Activated CD4-positive, alpha-beta T cell treated with anti-CD3 and anti-CD28 coated beads, Interleukin-2, amount 10 ng/mL, durations not matched to agents 7 days and 5 days (primary cell): ENCODE data around the gene MSRB1. TPM values are rescaled to one million over a fixed set of nuclear protein-coding genes. Genes with fewer than 3 reads are reported as not detected.
A peak's percentile ranks its signal among the peaks of the same experiment; 100 is the strongest.
"Not testable (repeated sequence)": the region's sequence is repeated elsewhere in the genome, so short reads cannot be mapped to it uniquely, and the experiment has no call there.

Source experiments
- CTCF ChIA-PET: fragments of 350-600 bp; sonication (Branson Sonifier 250); formaldehyde crosslinking; loops from one replicate; lab custom pipeline; 2021; ENCODE audit warnings: antibody characterized with exemption; lab: Charles Lee
- POLR2A ChIA-PET: fragments of 350-600 bp; sonication (Branson Sonifier 250); formaldehyde crosslinking; loops from one replicate; lab custom pipeline; 2021; ENCODE audit warnings: antibody characterized with exemption; lab: Charles Lee
- DNase-seq: peaks from one replicate; pipeline ENCODE4 v3.0.0-alpha.2; 2020
- H3K27ac Mint-ChIP-seq: one replicate; pipeline ENCODE4 v1.8.0; 2021; ENCODE audit warnings: mild to moderate bottlenecking, moderate library complexity, mixed read lengths
- H3K27me3 Mint-ChIP-seq: one replicate; pipeline ENCODE4 v1.8.0; 2021; ENCODE audit warnings: mixed read lengths
- H3K36me3 Mint-ChIP-seq: one replicate; pipeline ENCODE4 v1.8.0; 2021; ENCODE audit warnings: low read depth, mixed read lengths
- H3K4me1 Mint-ChIP-seq: one replicate; pipeline ENCODE4 v1.8.0; 2021; ENCODE audit warnings: mixed read lengths
- H3K4me3 Mint-ChIP-seq: one replicate; pipeline ENCODE4 v1.8.0; 2021; ENCODE audit warnings: mild to moderate bottlenecking, moderate library complexity, mixed read lengths
- H3K9me3 Mint-ChIP-seq: one replicate; pipeline ENCODE4 v1.8.0; 2021; ENCODE audit warnings: mixed read lengths
- total RNA-seq, 2 experiments: library from RNA; stranded (reverse); gene quantifications; one replicate each; pipeline ENCODE4 v1.2.3, GENCODE V29; 2021

The MSRB1 gene
- total RNA-seq, 2 experiments from 2014 or later: 12.8 to 13.6 TPM

DNA sequence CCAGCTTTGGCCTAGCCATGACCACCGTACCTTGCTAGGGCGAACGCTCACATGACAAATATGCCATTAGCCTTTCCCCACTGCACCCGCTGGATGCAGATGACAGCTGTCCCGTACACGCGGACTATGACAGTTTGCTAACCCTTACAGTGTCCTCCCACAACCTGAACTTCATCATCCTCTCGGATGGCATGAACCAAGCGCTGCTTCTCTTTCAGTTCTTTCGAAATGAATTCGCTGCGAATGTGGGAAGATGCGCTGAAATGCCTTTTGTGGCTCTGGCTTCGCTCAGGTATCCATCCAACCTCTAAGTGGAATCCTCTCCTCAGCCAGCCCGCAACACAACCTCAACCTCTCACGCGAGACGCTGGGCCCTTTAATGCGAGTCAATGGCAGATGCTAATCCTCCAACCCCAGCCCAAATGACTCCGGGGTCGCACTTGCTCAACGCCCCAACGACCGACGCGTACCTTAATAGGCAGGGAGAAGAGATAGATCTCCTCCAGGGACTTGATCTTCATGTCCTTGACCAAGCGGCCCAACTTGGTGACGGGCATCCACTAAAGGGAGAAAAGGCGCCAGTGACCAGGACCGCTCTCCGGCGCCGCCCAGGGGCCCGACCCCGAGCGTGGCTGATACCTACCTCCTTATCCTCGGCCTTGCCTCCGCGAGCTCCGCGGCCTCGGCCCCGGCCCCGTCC is 21.0 kb upstream of the MSRB1 start:
- DNase-seq: peak; percentile 44
- Mint-ChIP-seq H3K36me3 (peaks cover 40% of the 10 kb centered on the region), H3K4me3 (peak overlapping the region; percentile 81), H3K9me3 (no peaks in the 10 kb centered on the region), H3K27me3 (no peaks in the 10 kb centered on the region), H3K4me1 (peaks cover 48% of the 10 kb centered on the region), H3K27ac (peak overlapping the region; percentile 96)
- ChIA-PET POLR2A (interaction anchor here (0.9 to 1.3 kb wide), 3 partner anchors 20 to 181 kb away, joined by 3 to 8 read pairs (median 4); partner anchors contain the start of genes GFER, NUBP2 and SPSB3), CTCF (interaction anchor here (0.8 to 1.4 kb wide), 4 partner anchors 12 to 20 kb away, joined by 3 to 7 read pairs (median 4); partner anchors contain the start of gene GFER)

DNA sequence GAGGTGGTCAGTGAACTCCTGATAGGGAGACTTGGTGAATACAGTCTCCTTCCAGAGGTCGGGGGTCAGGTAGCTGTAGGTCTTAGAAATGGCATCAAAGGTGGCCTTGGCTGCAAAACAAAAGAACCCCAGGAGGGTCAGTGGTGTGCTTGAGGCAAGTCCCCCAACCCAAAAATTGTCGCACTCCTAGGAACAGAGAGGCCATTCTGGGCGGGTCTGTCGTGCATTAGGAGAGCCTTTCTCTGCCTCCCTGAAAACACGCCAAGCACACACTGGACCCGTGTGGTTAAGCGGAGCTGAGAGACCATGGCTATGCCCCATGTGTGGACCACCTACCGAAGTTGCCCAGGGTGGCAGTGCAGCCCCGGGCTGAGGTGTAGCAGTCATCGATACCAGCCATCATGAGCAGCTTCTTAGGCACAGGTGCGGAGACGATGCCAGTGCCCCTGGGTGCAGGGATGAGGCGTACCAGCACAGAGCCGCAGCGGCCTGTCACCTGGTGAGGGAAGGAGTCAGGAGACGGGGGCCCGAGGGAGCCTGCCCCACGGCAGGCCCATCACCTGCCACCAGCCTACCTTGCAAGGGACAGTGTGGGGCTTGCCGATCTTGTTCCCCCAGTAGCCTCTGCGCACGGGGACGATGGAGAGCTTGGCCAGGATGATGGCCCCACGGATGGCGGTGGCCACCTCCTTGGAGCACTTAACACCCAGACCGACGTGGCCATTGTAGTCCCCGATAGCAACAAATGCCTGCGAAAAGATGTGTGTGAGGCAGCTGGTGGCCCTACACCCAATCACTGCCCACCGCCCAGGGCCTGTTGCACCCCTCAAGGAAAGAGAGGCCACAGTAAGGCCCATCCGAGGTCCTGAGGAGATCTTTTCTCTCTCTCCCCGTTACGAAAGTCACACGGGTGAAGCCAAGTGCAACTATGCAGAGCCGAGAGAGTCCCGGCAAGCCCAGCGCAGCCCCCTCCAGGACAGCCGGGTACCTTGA is 19.5 kb upstream of the MSRB1 start:
- peak overlapping the region; percentile 96 for H3K27ac Mint-ChIP-seq
- POLR2A ChIA-PET, H3K27me3 Mint-ChIP-seq, DNase-seq, H3K9me3 Mint-ChIP-seq, CTCF ChIA-PET: not testable (repeated sequence)
- peaks cover 40% of the 10 kb centered on the region for H3K36me3 Mint-ChIP-seq
- H3K4me3 Mint-ChIP-seq: peak overlapping the region; percentile 81
- peaks cover 49% of the 10 kb centered on the region for H3K4me1 Mint-ChIP-seq

DNA sequence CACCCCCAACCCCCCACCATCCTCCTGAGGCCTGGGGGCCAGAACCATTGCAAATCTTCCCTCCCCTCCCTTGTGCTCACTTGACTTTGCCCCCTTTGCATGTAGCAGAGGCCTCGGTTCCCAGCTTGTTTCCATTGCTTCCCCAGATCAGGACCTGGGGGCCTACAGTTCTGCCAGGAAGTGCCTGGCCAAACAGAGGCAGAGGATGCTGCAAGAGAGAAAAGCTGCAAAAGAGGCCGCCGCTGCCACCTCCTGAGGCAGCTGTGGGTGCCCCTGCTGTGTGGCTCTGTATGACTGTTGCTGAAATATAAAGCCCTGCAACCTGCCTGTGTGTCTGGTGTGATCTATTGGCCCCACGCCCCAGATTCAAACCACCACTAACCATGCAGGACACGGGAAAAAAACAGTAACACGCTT is 18.7 kb upstream of the MSRB1 start:
- CTCF ChIA-PET: no interaction called here

DNA sequence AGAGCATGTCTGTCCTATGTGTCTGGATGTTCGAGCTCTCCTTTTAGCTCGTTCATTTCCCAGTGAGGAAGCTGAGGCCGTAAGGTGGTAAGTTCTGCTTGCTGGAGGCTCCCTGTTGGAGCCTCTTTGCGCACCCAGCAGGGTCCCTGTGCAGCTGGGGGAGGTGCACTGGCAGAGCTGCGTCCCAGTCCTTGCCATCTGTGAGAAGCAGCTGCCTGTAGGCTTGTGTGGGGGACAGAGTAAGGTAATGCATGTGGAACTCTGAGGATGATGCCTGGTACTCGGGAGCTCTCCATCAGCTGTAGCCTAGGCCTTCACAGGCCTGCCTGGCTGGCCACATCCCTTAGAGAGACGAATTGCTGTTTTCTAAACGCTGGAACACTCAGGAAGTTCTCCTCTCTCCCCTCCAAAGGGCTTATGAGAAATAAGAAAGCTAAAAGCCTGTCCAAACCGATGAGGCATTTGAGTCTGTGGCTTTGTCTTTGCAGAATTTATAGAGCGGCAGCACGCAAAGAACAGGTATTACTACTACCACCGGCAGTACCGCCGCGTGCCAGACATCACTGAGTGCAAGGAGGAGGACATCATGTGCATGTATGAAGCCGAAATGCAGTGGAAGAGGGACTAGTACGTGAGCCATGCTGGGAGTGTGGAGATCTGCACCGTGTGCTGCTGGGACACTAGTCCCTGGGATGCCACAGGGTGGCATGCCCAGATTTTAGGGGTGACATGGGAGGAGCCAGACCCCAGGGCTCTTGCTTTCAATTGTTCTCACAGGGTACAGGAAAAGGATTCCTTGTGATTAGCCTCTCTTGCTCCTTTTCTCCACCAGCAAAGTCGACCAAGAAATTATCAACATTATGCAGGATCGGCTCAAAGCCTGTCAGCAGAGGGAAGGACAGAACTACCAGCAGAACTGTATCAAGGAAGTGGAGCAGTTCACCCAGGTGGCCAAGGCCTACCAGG is 17.9 kb upstream of the MSRB1 start:
- Mint-ChIP-seq H3K9me3 (no peaks in the 10 kb centered on the region), H3K27ac (peak overlapping the region; percentile 93), H3K4me3 (peak overlapping the region; percentile 93), H3K36me3 (peaks cover 40% of the 10 kb centered on the region), H3K27me3 (no peaks in the 10 kb centered on the region), H3K4me1 (peaks cover 49% of the 10 kb centered on the region)
- CTCF ChIA-PET: interaction anchor here (1.1 kb wide), 1 partner anchor 61 kb away, joined by 3 read pairs; no protein-coding TSS in a partner anchor
- DNase-seq: no peak
- POLR2A ChIA-PET: no interaction called here

More for the DNA sequence above, 18.7 kb upstream of the MSRB1 start:
- POLR2A ChIA-PET: no interaction called here
- no peak for DNase-seq
- peak overlapping the region; percentile 81 for H3K4me3 Mint-ChIP-seq
- H3K9me3 Mint-ChIP-seq: no peaks in the 10 kb centered on the region
- H3K36me3 Mint-ChIP-seq: peaks cover 40% of the 10 kb centered on the region
- H3K27ac Mint-ChIP-seq: peak overlapping the region; percentile 66
- H3K4me1 Mint-ChIP-seq: peaks cover 49% of the 10 kb centered on the region
- no peaks in the 10 kb centered on the region for H3K27me3 Mint-ChIP-seq

DNA sequence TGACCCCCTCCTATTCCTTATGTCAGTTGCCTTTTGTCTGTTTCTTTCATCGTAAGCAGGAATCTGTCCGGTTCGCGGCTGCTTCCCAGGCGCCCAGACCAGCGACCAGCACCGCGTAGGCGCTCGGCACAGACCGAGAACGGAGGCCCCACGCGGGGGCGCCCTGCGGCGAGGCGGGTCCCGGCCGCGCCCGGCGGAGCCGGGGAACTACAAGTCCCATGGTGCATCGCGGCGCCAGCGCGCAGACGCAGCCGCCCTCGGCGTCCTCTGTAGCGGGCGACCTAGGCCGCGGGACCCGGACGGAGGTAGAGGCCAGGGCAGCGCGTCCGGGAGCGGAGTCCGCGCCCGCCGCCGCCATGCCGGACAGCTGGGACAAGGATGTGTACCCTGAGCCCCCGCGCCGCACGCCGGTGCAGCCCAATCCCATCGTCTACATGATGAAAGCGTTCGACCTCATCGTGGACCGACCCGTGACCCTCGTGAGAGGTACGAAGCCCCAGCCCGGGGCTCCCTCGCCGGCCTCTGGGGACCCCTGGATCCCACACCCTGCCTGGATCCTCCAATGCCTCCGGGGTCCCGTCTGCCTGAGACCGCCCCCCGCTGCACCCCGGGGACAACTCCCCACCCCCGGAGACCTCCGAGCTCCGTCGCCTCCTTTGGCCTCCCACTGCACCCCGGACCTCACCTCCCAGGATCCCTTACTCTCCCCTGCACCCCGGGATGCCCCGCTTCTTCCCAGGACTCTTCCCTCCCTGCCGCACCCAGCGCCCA is 16.5 kb upstream of the MSRB1 start, which contains the start of gene NDUFB10:
TSS of gene NDUFB10 (plus strand) at position 270 of the 771 bp plus-strand sequence. CDS start at position 357, 87 bp downstream.
- Mint-ChIP-seq H3K4me1 (peaks cover 43% of the 10 kb centered on the region), H3K27ac (peak within 1 kb of the TSS; percentile 93), H3K9me3 (no peaks in the 10 kb centered on the region), H3K4me3 (peak within 1 kb of the TSS; percentile 93), H3K27me3 (no peaks in the 10 kb centered on the region), H3K36me3 (peaks cover 34% of the 10 kb centered on the region)
- POLR2A ChIA-PET: no interaction called here
- peak; percentile 91 for DNase-seq
- CTCF ChIA-PET: interaction anchor here (0.6 to 2.0 kb wide), 5 partner anchors 9 to 132 kb away, joined by 3 to 6 read pairs (median 3); partner anchors contain the start of genes FAHD1 and HAGH

DNA sequence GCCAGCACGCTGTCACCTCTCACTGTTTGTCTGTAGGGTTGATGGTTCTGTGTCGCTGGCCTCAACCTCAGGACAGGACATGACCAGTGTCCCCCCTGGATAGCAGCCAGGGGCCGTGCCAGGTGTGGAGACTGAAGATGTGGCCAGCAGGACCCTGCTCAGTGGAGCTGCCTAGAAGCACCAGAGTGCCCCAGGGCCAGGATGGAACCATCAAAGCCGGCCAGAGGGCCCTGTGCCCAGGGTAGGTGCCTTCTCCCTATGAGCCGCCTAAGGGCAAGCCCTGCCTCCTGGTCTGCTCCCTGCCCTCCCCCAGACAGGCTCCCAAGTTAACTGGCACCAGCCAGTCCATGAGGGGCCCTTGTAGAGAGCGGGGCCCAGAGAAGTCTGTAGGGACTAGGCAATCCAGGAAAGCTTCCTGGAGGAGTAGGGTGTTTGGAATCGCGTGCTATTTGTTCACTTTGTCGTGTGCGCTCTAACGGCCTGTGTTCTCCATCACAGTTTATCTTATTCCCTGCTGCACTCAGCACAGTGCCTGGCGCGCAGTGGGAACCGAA is 15.8 kb upstream of the MSRB1 start:
- CTCF ChIA-PET: interaction anchor here (1.0 to 2.0 kb wide), 3 partner anchors 8 to 132 kb away, joined by 3 to 6 read pairs (median 4); partner anchors contain the start of genes FAHD1 and HAGH
- peak overlapping the region; percentile 60 for H3K27ac Mint-ChIP-seq
- DNase-seq: no peak

DNA sequence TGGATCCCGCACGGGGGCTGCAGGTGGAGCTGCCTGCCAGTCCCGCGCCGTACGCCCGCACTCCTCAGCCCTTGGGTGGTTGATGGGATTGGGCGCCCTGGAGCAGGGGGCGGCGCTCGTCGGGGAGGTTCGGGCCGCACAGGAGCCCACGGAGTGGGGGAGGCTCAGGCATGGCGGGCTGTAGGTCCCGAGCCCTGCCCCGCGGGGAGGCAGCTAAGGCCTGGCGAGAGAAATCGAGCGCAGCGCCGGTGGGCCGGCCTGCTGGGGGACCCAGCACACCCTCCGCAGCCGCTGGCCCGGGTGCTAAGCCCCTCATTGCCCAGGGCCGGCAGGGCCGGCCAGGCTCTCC is 15.1 kb upstream of the MSRB1 start:
- Mint-ChIP-seq H3K4me1 (peaks cover 34% of the 10 kb centered on the region), H3K36me3 (peaks cover 22% of the 10 kb centered on the region)
- H3K9me3 Mint-ChIP-seq, DNase-seq, H3K27ac Mint-ChIP-seq, H3K27me3 Mint-ChIP-seq, POLR2A ChIA-PET, H3K4me3 Mint-ChIP-seq: not testable (repeated sequence)
- CTCF ChIA-PET: interaction anchor here (1.7 to 2.0 kb wide), 2 partner anchors 7 to 131 kb away, joined by 3 to 6 read pairs; partner anchors contain the start of genes FAHD1 and HAGH

More for the DNA sequence above, 15.8 kb upstream of the MSRB1 start:
- peaks cover 41% of the 10 kb centered on the region for H3K4me1 Mint-ChIP-seq
- H3K4me3 Mint-ChIP-seq: peak overlapping the region; percentile 93
- H3K9me3 Mint-ChIP-seq: no peaks in the 10 kb centered on the region
- H3K27me3 Mint-ChIP-seq: no peaks in the 10 kb centered on the region
- peaks cover 29% of the 10 kb centered on the region for H3K36me3 Mint-ChIP-seq
- POLR2A ChIA-PET: no interaction called here

DNA sequence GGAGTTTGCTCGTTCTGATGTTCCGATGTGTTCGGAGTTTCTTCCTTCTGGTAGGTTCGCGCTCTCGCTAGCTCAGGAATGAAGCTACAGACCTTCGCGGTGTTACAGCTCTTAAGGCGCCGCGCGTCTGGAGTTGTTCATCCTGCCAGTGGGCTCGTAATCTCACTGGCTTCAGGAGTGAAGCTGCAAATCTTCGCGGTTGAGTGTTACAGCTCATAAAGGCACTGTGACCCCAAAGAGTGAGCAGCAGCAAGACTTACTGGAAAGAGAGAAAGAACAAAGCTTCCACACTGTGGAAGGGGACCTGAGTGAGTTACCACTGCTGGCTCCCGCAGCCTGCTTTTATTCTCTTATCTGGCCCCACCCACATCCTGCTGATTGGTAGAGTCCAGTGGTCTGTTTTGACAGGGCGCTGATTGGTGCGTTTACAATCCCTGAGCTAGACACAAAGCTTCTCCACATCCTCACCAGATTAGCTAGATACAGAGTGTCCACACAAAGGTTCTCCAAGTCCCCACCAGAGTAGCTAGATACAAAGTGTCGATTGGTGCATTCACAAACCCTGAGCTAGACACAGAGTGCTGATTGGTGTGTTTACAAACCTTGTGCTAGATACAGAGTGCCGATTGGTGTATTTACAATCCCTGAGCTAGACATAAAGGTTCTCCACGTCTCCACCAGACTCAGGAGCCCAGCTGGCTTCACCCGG is 14.6 kb upstream of the MSRB1 start:
- H3K27me3 Mint-ChIP-seq, H3K4me3 Mint-ChIP-seq, H3K27ac Mint-ChIP-seq, CTCF ChIA-PET, H3K9me3 Mint-ChIP-seq, DNase-seq, POLR2A ChIA-PET: not testable (repeated sequence)
- H3K36me3 Mint-ChIP-seq: peaks cover 17% of the 10 kb centered on the region
- H3K4me1 Mint-ChIP-seq: peaks cover 28% of the 10 kb centered on the region

DNA sequence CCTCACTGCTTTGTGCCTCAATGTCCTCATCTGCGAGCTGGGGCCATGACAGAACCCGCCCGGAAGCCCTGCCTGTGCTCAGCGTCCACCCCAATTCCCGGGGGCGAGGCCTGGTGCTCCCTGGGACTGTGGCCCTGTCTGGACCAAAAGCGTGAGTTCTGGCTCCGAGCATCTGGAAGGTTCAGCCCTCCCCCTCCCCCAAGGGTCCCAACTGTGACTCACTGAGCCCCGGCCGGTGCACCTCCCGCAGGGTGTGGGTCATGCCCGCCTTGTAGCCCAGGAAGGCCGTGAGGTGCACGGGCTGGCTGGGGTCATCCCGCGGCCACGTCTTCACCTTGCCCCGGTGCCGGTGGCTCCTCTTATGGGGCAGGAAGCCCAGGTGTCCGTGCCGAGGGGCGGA is 10.7 kb upstream of the MSRB1 start:
- ChIA-PET POLR2A (no interaction called here), CTCF (no interaction called here)
- H3K4me3 Mint-ChIP-seq: no peak overlapping the region
- H3K9me3 Mint-ChIP-seq: no peaks in the 10 kb centered on the region
- no peak overlapping the region for H3K27ac Mint-ChIP-seq
- peaks cover 2% of the 10 kb centered on the region for H3K27me3 Mint-ChIP-seq
- H3K36me3 Mint-ChIP-seq: no peaks in the 10 kb centered on the region
- DNase-seq: no peak
- no peaks in the 10 kb centered on the region for H3K4me1 Mint-ChIP-seq

DNA sequence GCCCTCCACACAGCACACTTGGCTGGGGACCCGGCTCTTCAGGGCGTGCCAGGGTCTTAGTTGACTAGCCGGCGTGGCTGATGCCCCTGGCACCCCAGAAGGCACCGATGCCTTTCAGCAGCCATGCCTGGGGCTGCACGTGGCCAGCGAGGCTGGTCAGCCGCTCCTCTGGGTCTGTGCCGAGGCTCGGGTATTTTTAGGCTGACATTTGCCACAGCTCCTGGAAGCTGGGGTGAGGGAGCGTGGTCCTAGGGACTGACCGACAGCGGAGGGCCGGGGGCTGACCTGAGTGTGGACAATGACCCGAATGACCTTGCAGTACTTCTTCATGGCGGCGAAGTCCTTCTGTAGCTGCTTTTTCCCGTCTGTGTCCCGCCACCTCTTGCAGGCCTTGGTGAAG is 7.6 kb upstream of the MSRB1 start:
- DNase-seq: no peak
- Mint-ChIP-seq H3K4me3 (no peak overlapping the region), H3K27ac (no peak overlapping the region), H3K9me3 (no peaks in the 10 kb centered on the region), H3K27me3 (peaks cover 2% of the 10 kb centered on the region), H3K4me1 (no peaks in the 10 kb centered on the region), H3K36me3 (no peaks in the 10 kb centered on the region)
- ChIA-PET POLR2A (no interaction called here), CTCF (interaction anchor here (1.3 kb wide), 1 partner anchor 9 kb away, joined by 6 read pairs; the partner anchor contains the start of gene NDUFB10)
